Measurements from ENCODE around the gene GABRB3.

The GABRB3 gene

GRCh38 chr15:26525096-26525495 lies 247.8 kb downstream of the GABRB3 start:
- DNase-seq: no peak

- DNase-seq: no peak
These were observed 251.1 kb downstream of the GABRB3 start for GRCh38 chr15:26521691-26522198.

- no peak for DNase-seq
These were observed 251.7 kb downstream of the GABRB3 start for GRCh38 chr15:26521130-26521529.

GRCh38 chr15:26518885-26519284 lies 254.0 kb downstream of the GABRB3 start:
- no peak for DNase-seq

GRCh38 chr15:26516102-26516980 lies 256.5 kb downstream of the GABRB3 start:
- DNase-seq: no peak

- no peak for DNase-seq
These were observed 268.9 kb downstream of the GABRB3 start for GRCh38 chr15:26504009-26504408.

Measured in NCI-H1105 (cell line).